ENCODE results near the gene ALG14. TPM values are rescaled to one million over a fixed set of nuclear protein-coding genes. Genes with fewer than 3 reads are reported as not detected.

ALG14 gene
- total and polyA plus RNA-seq, 4 donors = 0.50 to 3.2 (median 1.8) TPM

DNA sequence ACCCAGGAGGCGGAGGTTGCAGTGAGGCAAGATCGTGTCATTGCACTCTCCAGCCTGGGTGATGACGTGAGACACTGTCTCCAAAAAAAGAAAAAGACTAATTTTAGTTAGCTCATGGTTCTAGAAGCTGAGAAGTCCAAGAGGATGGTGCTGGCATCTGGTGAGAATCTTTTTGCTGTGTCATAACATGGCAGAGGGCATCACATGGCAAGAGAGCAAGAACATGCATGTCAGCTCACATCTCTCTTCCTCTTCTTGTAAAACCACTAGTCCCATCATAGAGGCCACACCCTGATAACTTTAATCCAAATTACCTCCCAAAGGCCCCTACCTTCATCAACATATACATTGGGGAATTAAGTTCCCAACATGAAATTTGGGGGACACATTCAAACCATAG is 132.0 kb downstream of the ALG14 start:
- no peaks in the 10 kb centered on the region for H3K9me3 ChIP-seq (ENCODE audit: control insufficient read depth, low read length)
- H3K27ac ChIP-seq (ENCODE audit: low read depth in 1 of 2, low read length in 2 of 2) = no peak overlapping the region
- H3K4me1 ChIP-seq (ENCODE audit: control insufficient read depth in 1 of 2, insufficient read depth in 2 of 2, low read length in 2 of 2) = peaks cover 0 to 3% of the 10 kb centered on the region in 2 donors
- intact Hi-C loops (cut with DNase I) = no loop called here
- 91 to 93% methylated on average over 3 of the region's 3 CpGs for WGBS, 2 donors
- no peak for DNase-seq
- no peak for ATAC-seq (ENCODE audit: low FRiP score)
- H3K4me3 ChIP-seq (ENCODE audit: low read length in 2 of 2) = no peak overlapping the region
- H3K36me3 ChIP-seq (ENCODE audit: control insufficient read depth in 1 of 2, insufficient read depth in 2 of 2, low read length in 1 of 2) = no peaks in the 10 kb centered on the region
- H3K27me3 ChIP-seq (ENCODE audit: control insufficient read depth in 1 of 2, insufficient read depth in 2 of 2, low read length in 1 of 2) = no peaks in the 10 kb centered on the region

DNA sequence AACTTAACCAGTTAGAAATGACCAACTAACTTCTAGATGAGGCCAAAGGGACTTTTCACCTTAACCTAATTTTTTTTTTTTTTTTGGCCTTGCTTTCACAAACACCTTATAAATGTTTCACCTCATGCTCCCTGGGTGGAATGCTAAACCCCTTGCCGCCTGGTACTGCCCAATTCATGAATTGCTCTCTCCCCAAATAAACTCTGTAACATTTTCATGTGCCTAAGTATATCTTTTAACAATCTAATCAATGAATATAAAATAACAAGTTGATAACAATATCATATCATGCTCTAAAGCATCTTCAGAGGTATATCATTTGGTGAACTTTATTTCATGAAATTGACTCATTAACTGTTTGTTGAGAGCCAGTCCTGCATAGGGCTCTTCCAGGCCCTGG is 134.9 kb downstream of the ALG14 start:
- ATAC-seq (ENCODE audit: low FRiP score) = no peak
- peaks cover 0 to 2% of the 10 kb centered on the region in 2 donors for H3K36me3 ChIP-seq (ENCODE audit: control insufficient read depth in 1 of 2, insufficient read depth in 2 of 2, low read length in 1 of 2)
- H3K27ac ChIP-seq (ENCODE audit: low read depth in 1 of 2, low read length in 2 of 2) = no peak overlapping the region
- H3K9me3 ChIP-seq (ENCODE audit: control insufficient read depth, low read length) = no peaks in the 10 kb centered on the region
- no peaks in the 10 kb centered on the region for H3K27me3 ChIP-seq (ENCODE audit: control insufficient read depth in 1 of 2, insufficient read depth in 2 of 2, low read length in 1 of 2)
- WGBS, 2 donors = 94% methylated on average over 1 of the region's 1 CpG
- intact Hi-C loops (cut with DNase I) = no loop called here
- H3K4me1 ChIP-seq (ENCODE audit: control insufficient read depth in 1 of 2, insufficient read depth in 2 of 2, low read length in 2 of 2) = peaks cover 0 to 3% of the 10 kb centered on the region in 2 donors
- DNase-seq = no peak
- H3K4me3 ChIP-seq (ENCODE audit: low read length in 2 of 2) = no peak overlapping the region

DNA sequence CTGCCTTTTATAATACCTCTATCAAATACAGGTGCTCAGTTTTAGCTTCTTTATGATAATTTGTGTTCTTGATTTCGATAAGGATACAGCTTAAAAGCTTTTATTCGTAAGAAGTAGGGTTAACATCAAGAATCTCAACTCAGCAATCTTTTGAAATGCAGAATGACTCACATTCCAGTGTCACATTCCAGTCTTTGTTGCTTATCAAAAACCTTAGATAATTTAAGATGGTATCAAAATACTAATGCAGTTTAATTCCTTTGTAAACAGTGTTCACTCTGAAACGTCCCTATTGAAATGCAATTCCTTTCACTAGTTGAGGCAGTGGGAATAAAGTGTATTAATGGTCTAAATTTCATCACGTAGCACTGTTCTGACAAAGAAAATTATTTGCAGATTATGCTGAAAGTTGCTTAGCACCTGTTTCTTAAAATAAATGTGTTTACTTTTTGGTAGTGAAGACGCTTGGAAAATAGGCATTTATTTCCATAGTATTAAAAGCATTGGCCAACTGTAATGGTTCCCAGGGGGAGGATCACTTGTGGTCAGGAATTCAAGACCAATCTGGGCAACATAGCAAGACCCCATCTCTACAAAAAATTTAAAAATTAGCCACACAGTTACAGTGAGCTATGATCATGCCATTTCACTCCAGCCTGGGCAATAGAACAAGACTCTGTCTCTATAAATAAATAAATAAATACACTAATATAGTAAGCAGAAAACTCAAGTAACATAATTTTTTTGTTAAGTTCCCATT is 135.7 kb downstream of the ALG14 start:
- Histone ChIP-seq H3K27me3 (ENCODE audit: control insufficient read depth in 1 of 2, insufficient read depth in 2 of 2, low read length in 1 of 2) (no peaks in the 10 kb centered on the region), H3K4me1 (ENCODE audit: control insufficient read depth in 1 of 2, insufficient read depth in 2 of 2, low read length in 2 of 2) (peaks cover 0 to 3% of the 10 kb centered on the region in 2 donors), H3K27ac (ENCODE audit: low read depth in 1 of 2, low read length in 2 of 2) (no peak overlapping the region), H3K9me3 (ENCODE audit: control insufficient read depth, low read length) (no peaks in the 10 kb centered on the region), H3K4me3 (ENCODE audit: low read length in 2 of 2) (no peak overlapping the region), H3K36me3 (ENCODE audit: control insufficient read depth in 1 of 2, insufficient read depth in 2 of 2, low read length in 1 of 2) (peaks cover 0 to 3% of the 10 kb centered on the region in 2 donors)
- WGBS, 2 donors = 37 to 39% methylated on average over 5 of the region's 5 CpGs
- intact Hi-C loops (cut with DNase I) = no loop called here
- DNase-seq (no peak), ATAC-seq (ENCODE audit: low FRiP score) (no peak)

DNA sequence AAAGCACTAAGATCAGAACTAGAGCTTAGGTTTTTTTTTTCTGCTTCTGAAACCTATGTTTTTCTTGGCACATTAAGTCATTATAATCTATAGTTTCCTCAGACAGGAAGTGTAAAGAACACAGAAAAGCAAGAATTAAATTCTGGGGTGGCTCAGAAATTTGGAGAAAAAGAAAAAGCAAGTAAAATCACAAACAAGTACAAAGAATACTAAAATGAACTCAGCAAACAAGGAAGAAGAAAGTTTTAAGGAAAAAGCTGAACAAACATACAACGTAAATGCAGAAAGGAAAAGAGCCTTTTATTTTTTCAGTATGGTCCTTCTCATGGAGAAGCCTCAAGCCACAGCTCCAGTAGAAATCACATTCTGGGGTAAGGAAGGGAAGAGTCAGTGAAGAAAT is 137.3 kb downstream of the ALG14 start:
- 15 to 17% methylated on average over 1 of the region's 1 CpG for WGBS, 2 donors
- Histone ChIP-seq H3K36me3 (ENCODE audit: control insufficient read depth in 1 of 2, insufficient read depth in 2 of 2, low read length in 1 of 2) (peaks cover 0 to 3% of the 10 kb centered on the region in 2 donors), H3K4me1 (ENCODE audit: control insufficient read depth in 1 of 2, insufficient read depth in 2 of 2, low read length in 2 of 2) (peaks cover 0 to 3% of the 10 kb centered on the region in 2 donors), H3K27ac (ENCODE audit: low read depth in 1 of 2, low read length in 2 of 2) (no peak overlapping the region), H3K9me3 (ENCODE audit: control insufficient read depth, low read length) (no peaks in the 10 kb centered on the region), H3K4me3 (ENCODE audit: low read length in 2 of 2) (no peak overlapping the region), H3K27me3 (ENCODE audit: control insufficient read depth in 1 of 2, insufficient read depth in 2 of 2, low read length in 1 of 2) (no peaks in the 10 kb centered on the region)
- intact Hi-C loops (cut with DNase I) = no loop called here
- DNase-seq (no peak), ATAC-seq (ENCODE audit: low FRiP score) (no peak)

DNA sequence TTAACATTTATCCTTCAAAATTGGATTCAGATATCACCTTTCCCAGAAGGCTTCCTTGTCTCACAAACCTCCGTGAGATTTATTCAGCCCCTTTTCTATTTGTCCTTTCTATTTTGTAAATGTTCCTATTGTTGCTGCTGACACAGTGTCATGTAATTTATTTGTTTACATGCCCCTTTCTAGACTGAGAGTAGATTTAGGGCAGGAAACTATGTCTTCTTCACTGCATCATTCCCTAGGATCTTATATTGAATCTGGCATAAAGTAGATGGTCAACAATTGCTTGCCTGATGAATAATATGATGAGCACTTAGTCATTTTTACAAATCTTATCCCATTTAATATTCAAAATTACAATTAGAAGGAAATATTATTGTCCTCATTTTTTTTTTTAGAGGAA is 137.7 kb downstream of the ALG14 start:
- Histone ChIP-seq H3K4me1 (ENCODE audit: control insufficient read depth in 1 of 2, insufficient read depth in 2 of 2, low read length in 2 of 2) (peaks cover 0 to 3% of the 10 kb centered on the region in 2 donors), H3K9me3 (ENCODE audit: control insufficient read depth, low read length) (no peaks in the 10 kb centered on the region), H3K27me3 (ENCODE audit: control insufficient read depth in 1 of 2, insufficient read depth in 2 of 2, low read length in 1 of 2) (no peaks in the 10 kb centered on the region), H3K4me3 (ENCODE audit: low read length in 2 of 2) (no peak overlapping the region), H3K36me3 (ENCODE audit: control insufficient read depth in 1 of 2, insufficient read depth in 2 of 2, low read length in 1 of 2) (peaks cover 0 to 3% of the 10 kb centered on the region in 2 donors), H3K27ac (ENCODE audit: low read depth in 1 of 2, low read length in 2 of 2) (no peak overlapping the region)
- DNase-seq (no peak), ATAC-seq (ENCODE audit: low FRiP score) (no peak)
- intact Hi-C loops (cut with DNase I) = no loop called here
- 86 to 88% methylated on average over 1 of the region's 1 CpG for WGBS, 2 donors

DNA sequence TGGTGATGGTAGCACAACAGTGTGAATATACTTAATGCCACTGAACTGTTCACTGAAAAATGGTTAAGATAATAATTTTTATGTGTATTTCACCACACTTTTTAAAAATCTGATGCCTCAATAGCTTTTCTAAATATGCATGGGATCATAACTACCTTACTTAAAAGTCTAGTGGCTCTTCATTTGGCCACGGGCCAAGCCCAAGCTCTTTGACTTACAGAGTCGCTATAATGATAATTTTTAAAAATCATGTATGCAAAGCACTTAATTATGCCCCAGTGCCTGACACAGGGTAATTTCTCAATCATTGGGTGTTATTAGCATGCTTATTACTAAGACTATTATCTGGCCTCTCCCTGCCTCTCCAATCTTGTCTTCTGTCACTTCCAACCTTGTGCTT is 138.2 kb downstream of the ALG14 start:
- peaks cover 0 to 3% of the 10 kb centered on the region in 2 donors for H3K36me3 ChIP-seq (ENCODE audit: control insufficient read depth in 1 of 2, insufficient read depth in 2 of 2, low read length in 1 of 2)
- intact Hi-C loops (cut with DNase I) = no loop called here
- H3K27me3 ChIP-seq (ENCODE audit: control insufficient read depth in 1 of 2, insufficient read depth in 2 of 2, low read length in 1 of 2) = no peaks in the 10 kb centered on the region
- H3K27ac ChIP-seq (ENCODE audit: low read depth in 1 of 2, low read length in 2 of 2) = no peak overlapping the region
- 60 to 65% methylated on average over 2 of the region's 2 CpGs for WGBS, 2 donors
- H3K4me3 ChIP-seq (ENCODE audit: low read length in 2 of 2) = no peak overlapping the region
- peaks cover 0 to 3% of the 10 kb centered on the region in 2 donors for H3K4me1 ChIP-seq (ENCODE audit: control insufficient read depth in 1 of 2, insufficient read depth in 2 of 2, low read length in 2 of 2)
- ATAC-seq (ENCODE audit: low FRiP score) (no peak), DNase-seq (no peak)
- H3K9me3 ChIP-seq (ENCODE audit: control insufficient read depth, low read length) = no peaks in the 10 kb centered on the region

DNA sequence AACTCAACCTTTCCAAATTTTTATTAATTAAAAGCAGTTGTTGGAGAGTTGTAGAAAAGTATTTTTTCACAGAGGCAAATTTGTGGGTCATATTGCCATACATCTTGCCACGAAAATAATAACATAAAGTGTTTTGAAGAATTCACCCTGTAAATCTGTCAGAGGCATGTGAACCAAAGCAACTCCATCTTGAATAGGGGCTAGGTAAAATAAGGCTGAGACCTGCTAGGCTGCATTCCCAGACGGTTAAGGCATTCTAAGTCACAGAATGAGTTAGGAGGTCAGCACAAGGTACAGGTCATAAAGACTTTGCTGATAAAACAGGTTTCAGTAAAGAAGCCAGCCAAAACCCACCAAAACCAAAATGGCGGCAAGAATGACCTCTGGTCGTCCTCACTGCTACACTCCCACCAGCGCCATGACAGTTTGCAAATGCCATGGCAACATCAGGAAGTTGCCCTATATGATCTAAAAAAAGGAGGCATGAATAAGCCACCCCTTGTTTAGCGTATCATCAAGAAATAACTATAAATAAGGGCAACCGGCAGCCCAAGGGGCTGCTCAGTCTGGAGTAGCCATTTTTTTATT is 141.4 kb downstream of the ALG14 start:
- H3K27ac ChIP-seq (ENCODE audit: low read depth in 1 of 2, low read length in 2 of 2) = no peak overlapping the region
- no peak for ATAC-seq (ENCODE audit: low FRiP score)
- peaks cover 0 to 3% of the 10 kb centered on the region in 2 donors for H3K36me3 ChIP-seq (ENCODE audit: control insufficient read depth in 1 of 2, insufficient read depth in 2 of 2, low read length in 1 of 2)
- no peaks in the 10 kb centered on the region for H3K27me3 ChIP-seq (ENCODE audit: control insufficient read depth in 1 of 2, insufficient read depth in 2 of 2, low read length in 1 of 2)
- no peaks in the 10 kb centered on the region for H3K9me3 ChIP-seq (ENCODE audit: control insufficient read depth, low read length)
- no peak for DNase-seq
- 94 to 97% methylated on average over 7 of the region's 7 CpGs for WGBS, 2 donors
- no peak overlapping the region for H3K4me3 ChIP-seq (ENCODE audit: low read length in 2 of 2)
- peaks cover 3% of the 10 kb centered on the region in 2 donors for H3K4me1 ChIP-seq (ENCODE audit: control insufficient read depth in 1 of 2, insufficient read depth in 2 of 2, low read length in 2 of 2)
- intact Hi-C loops (cut with DNase I) = no loop called here

DNA sequence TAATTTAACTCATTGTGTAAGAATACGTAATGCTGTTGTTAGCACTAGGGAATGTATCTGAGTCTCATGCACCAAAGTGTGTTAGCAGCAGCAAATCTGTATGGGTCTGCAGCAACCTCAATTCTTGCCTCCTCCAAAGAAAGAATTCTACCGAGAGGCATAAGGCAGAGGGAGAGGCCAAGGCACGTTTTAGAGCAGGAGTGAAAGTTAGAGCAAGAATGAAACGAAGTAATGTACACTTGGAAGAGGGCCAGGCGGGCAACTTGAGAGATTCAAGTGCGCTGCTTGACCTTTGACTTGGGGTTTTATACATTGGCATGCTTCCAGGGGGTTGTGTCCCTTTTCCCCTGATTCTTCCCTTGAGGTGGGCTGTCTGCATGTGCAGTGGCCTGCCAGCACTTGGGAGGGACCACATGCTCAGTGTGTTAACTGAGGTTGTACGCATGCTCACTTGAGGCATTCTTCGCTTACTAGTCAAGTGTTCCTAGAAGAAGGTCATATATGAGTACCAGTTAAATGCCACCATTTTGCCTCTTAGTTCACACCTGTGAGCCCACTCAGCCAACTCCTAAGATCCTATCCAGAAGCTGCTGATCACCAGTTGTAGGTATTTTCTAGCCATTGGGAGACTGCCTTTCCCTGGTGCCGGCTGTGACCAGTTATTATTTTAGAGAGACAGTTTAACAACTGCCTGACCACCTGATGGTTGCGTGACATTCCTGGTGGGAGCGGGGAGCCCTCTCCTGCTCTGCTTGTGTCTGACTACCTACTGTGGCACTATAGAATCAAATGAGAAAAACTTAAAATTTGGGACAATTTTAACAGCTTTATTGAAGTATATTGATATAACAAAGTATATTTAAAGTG is 143.2 kb downstream of the ALG14 start:
- DNase-seq (no peak), ATAC-seq (ENCODE audit: low FRiP score) (no peak)
- no peaks in the 10 kb centered on the region for H3K27me3 ChIP-seq (ENCODE audit: control insufficient read depth in 1 of 2, insufficient read depth in 2 of 2, low read length in 1 of 2)
- H3K36me3 ChIP-seq (ENCODE audit: control insufficient read depth in 1 of 2, insufficient read depth in 2 of 2, low read length in 1 of 2) = peaks cover 0 to 3% of the 10 kb centered on the region in 2 donors
- no peaks in the 10 kb centered on the region for H3K9me3 ChIP-seq (ENCODE audit: control insufficient read depth, low read length)
- intact Hi-C loops (cut with DNase I) = loop anchor here (1.0 to 10.0 kb wide), 5 partner anchors 62 to 305 kb away; partner anchors contain the start of gene RWDD3 (in 1 of the 2)
- H3K4me1 ChIP-seq (ENCODE audit: control insufficient read depth in 1 of 2, insufficient read depth in 2 of 2, low read length in 2 of 2) = peaks cover 0 to 3% of the 10 kb centered on the region in 2 donors
- H3K4me3 ChIP-seq (ENCODE audit: low read length in 2 of 2) = peak overlapping the region; percentile 19 to 77
- WGBS, 2 donors = 29 to 31% methylated on average over 11 of the region's 11 CpGs
- H3K27ac ChIP-seq (ENCODE audit: low read depth in 1 of 2, low read length in 2 of 2) = peak overlapping the region in 1 of 2 donors; percentile 46

Measured in aorta (tissue), 5 donors.